ENCODE data around the gene SMG5. TPM values are rescaled to one million over a fixed set of nuclear protein-coding genes. Genes with fewer than 3 reads are reported as not detected.

Gene SMG5
- total RNA-seq, 1 experiment from 2014 or later: 109 TPM

GRCh38 chr1:156283521-156283920 lies 896 bp upstream of the SMG5 start:
- no peaks in the 10 kb centered on the region for H3K27me3 Mint-ChIP-seq (ENCODE audit: low read depth)
- H3K36me3 Mint-ChIP-seq: peaks cover 4% of the 10 kb centered on the region
- ATAC-seq (no peak), DNase-seq (ENCODE audit: low spot score) (no peak)
- peak overlapping the region; percentile 97 for H3K27ac Mint-ChIP-seq
- ChIA-PET CTCF (interaction anchor here (0.9 to 2.4 kb wide), 16 partner anchors 19 to 346 kb away, joined by 3 to 18 read pairs (median 6); partner anchors contain the start of genes CCT3, PMF1 and TSACC), POLR2A (interaction anchor here (0.6 to 2.0 kb wide), 9 partner anchors 11 to 1989 kb away, joined by 3 to 10 read pairs (median 5); partner anchors contain the start of genes CCT3, PMF1 and TSACC)
- H3K4me1 Mint-ChIP-seq: peaks cover 24% of the 10 kb centered on the region
- H3K4me3 Mint-ChIP-seq: peak overlapping the region; percentile 97
- TF ChIP-seq FOXJ3 (CRISPR knock-in tag; IDR thresholded peaks at IDR 0.05; ENCODE audit: borderline replicate concordance): no peak
- TF ChIP-seq CREB1 (CRISPR knock-in tag; IDR thresholded peaks at IDR 0.05): no peak
- TF ChIP-seq NFATC4 (CRISPR knock-in tag; IDR thresholded peaks at IDR 0.05): no peak
- TF ChIP-seq HMGXB4 (CRISPR knock-in tag; IDR thresholded peaks at IDR 0.05): no peak
- no peak for TF ChIP-seq E2F4 (CRISPR knock-in tag; IDR thresholded peaks at IDR 0.05; ENCODE audit: borderline replicate concordance, low read depth)
- TF ChIP-seq GABPB1 (CRISPR knock-in tag; IDR thresholded peaks at IDR 0.05): no peak
- no peak for TF ChIP-seq E2F1 (CRISPR knock-in tag; IDR thresholded peaks at IDR 0.05)
- no peak for TF ChIP-seq RELA (CRISPR knock-in tag; IDR thresholded peaks at IDR 0.05; ENCODE audit: borderline replicate concordance)
- no peak for TF ChIP-seq AFF4 (CRISPR knock-in tag; IDR thresholded peaks at IDR 0.05; ENCODE audit: borderline replicate concordance)
- no peak for TF ChIP-seq ATF2 (CRISPR knock-in tag; IDR thresholded peaks at IDR 0.05; ENCODE audit: borderline replicate concordance, low read depth)
- TF ChIP-seq CREM (CRISPR knock-in tag; IDR thresholded peaks at IDR 0.05): no peak
- H3K9me3 Mint-ChIP-seq: no peaks in the 10 kb centered on the region

- peak; percentile 95 for TF ChIP-seq PRDM15 (CRISPR knock-in tag; IDR thresholded peaks at IDR 0.05)
- no peak for TF ChIP-seq ESRRA (CRISPR knock-in tag; IDR thresholded peaks at IDR 0.05; ENCODE audit: borderline replicate concordance)
- ChIA-PET CTCF (interaction anchor here (0.7 to 2.4 kb wide), 19 partner anchors 12 to 185 kb away, joined by 3 to 18 read pairs (median 5); partner anchors contain the start of genes CCT3, PMF1, SLC25A44 and TSACC), POLR2A (interaction anchor here (0.5 to 2.0 kb wide), 9 partner anchors 9 to 219 kb away, joined by 3 to 10 read pairs (median 5); partner anchors contain the start of genes CCT3 and TSACC)
- Mint-ChIP-seq H3K27me3 (ENCODE audit: low read depth) (no peaks in the 10 kb centered on the region), H3K9me3 (no peaks in the 10 kb centered on the region), H3K4me3 (peak overlapping the region; percentile 97), H3K36me3 (peaks cover 20% of the 10 kb centered on the region), H3K4me1 (peaks cover 24% of the 10 kb centered on the region), H3K27ac (peak overlapping the region; percentile 95)
- DNase-seq (ENCODE audit: low spot score) (no peak), ATAC-seq (peak; percentile 19; the same call in 1 of the 2 replicates)
Measured at GRCh38 chr1:156281693-156282478, 739 bp downstream of the SMG5 start.

Measured in WTC11 (cell line).